Cardiac muscle cell (in vitro differentiated cells and primary cell): ENCODE results near the gene LIPC. TPM values are rescaled to one million over a fixed set of nuclear protein-coding genes. Genes with fewer than 3 reads are reported as not detected.

Source experiments
- DNase-seq, 2 donors: peaks; one replicate each; pipeline versions ENCODE4 v3.0.0 to v3.0.0-alpha.2; 2010 to 2017; ENCODE audit warnings: low read depth in 1 of 2, low spot score in 1 of 2
- H3K27ac ChIP-seq: fragments of 200-600 bp; sonication (generic); 2 replicates; pipeline ENCODE4 v1.5.1; 2016
- H3K27me3 ChIP-seq: fragments of 200-600 bp; sonication (generic); 2 replicates; pipeline ENCODE4 v1.6.0; 2016; ENCODE audit warnings: control low read depth
- H3K36me3 ChIP-seq: fragments of 200-600 bp; sonication (generic); 2 replicates; pipeline ENCODE4 v1.5.1; 2016; ENCODE audit warnings: control low read depth
- H3K4me1 ChIP-seq: fragments of 200-600 bp; sonication (generic); 2 replicates; pipeline ENCODE4 v1.8.1; 2017; ENCODE audit warnings: low read depth, mild to moderate bottlenecking, mixed run types
- H3K4me3 ChIP-seq: fragments of 200-600 bp; sonication (generic); 2 replicates; pipeline ENCODE4 v1.5.1; 2016; ENCODE audit warnings: mild to moderate bottlenecking
- H3K9me3 ChIP-seq: fragments of 200-600 bp; sonication (generic); 2 replicates; pipeline ENCODE4 v1.5.1; 2017; ENCODE audit warnings: low read depth, mild to moderate bottlenecking, control low read depth
- polyA plus RNA-seq: library from polyadenylated mRNA; unstranded; fragments of >200 nt; fragmentation: Nextera tagmentation; extraction: Ambion mirVana; gene quantifications from 2 replicates; pipeline ENCODE4 v1.2.1, GENCODE V29; 2016
- total RNA-seq: library from RNA; depleted of rRNA; stranded (reverse); fragments of >200 nt; gene quantifications from 2 replicates; pipeline ENCODE4 v1.2.3, GENCODE V29; 2016
- TF ChIP-seq, protein P1 (sequence below): IDR thresholded peaks from 2 replicates; pipeline ENCODE4 v1.5.1; 2012; ENCODE audit warnings: low read depth, mild to moderate bottlenecking, low read length

Gene LIPC
- total and polyA plus RNA-seq, 2 experiments from 2014 or later, result not detected

DNA sequence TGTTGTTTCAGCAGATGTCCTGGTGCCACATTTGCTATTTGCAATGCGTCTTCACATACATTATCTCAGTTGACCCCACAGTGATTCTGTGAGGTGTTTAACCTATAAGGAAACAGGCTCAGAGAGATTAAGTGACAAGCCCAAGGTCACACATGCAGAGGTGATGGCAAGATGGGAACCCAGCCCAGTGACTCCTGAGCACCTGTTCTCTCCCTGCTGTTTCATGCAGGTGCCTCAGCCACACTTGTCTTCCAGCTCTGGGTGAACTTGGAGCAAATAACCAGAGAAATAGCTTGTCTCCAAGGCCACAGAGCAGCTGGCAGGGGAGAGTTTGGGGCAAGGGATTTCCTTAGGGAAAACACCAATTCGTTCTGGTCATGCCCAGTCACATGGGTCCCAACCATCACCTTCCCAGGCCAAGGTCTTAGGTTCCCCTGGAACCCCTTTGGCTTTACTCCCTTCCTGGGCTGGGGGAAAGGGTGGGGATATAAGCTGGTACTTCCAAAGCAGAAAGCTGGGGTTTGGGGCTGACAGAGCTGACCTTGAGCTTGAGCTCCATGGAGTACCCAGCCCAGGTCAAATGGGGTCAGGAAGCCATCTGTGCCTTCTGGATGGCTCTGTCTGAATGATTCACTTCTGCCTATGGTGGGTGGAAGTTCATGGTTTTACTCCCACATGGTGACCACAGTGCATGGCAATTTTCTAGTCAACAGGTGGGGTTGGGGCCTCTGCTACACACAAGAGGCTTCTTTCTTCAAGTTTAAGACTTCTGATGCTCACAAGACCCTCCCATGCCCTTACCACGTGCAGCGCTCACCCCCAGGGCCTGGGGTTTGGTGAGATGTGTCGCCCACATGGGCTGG is 22.4 kb downstream of the LIPC start:
- DNase-seq, result no peak
- TF ChIP-seq, protein P1, sequence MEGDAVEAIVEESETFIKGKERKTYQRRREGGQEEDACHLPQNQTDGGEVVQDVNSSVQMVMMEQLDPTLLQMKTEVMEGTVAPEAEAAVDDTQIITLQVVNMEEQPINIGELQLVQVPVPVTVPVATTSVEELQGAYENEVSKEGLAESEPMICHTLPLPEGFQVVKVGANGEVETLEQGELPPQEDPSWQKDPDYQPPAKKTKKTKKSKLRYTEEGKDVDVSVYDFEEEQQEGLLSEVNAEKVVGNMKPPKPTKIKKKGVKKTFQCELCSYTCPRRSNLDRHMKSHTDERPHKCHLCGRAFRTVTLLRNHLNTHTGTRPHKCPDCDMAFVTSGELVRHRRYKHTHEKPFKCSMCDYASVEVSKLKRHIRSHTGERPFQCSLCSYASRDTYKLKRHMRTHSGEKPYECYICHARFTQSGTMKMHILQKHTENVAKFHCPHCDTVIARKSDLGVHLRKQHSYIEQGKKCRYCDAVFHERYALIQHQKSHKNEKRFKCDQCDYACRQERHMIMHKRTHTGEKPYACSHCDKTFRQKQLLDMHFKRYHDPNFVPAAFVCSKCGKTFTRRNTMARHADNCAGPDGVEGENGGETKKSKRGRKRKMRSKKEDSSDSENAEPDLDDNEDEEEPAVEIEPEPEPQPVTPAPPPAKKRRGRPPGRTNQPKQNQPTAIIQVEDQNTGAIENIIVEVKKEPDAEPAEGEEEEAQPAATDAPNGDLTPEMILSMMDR, result no peak
- Histone ChIP-seq H3K27me3 (no peaks in the 10 kb centered on the region), H3K4me3 (no peak overlapping the region), H3K4me1 (peaks cover 5% of the 10 kb centered on the region), H3K9me3 (no peaks in the 10 kb centered on the region), H3K27ac (no peak overlapping the region), H3K36me3 (no peaks in the 10 kb centered on the region)

DNA sequence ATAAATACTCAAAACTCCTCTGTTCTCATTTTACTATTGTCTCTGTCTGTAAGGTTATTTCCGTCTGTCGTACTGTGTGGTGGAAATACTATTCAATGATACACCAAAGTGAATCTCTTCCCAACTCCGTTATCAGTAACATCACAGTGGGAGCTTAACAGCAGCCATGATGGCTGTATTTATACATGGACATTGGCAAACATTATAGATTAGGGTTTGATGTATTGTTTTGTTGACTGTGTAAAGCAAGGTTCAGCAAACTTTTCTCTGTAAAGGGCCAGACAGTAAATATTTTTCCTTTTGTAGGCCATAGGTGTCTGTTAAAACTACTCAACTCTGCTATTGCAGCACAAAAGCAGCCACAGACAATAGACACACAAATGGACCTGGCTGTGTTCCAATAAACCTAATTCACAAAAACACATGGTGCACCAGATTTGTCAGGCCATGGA is 23.2 kb downstream of the LIPC start:
- peaks cover 5% of the 10 kb centered on the region for H3K4me1 ChIP-seq
- peak in 1 of 2 donors; percentile 46 for DNase-seq
- TF ChIP-seq, protein P1, result no peak
- H3K4me3 ChIP-seq, result no peak overlapping the region
- H3K27ac ChIP-seq, result no peak overlapping the region
- no peaks in the 10 kb centered on the region for H3K27me3 ChIP-seq
- H3K36me3 ChIP-seq, result no peaks in the 10 kb centered on the region
- no peaks in the 10 kb centered on the region for H3K9me3 ChIP-seq

DNA sequence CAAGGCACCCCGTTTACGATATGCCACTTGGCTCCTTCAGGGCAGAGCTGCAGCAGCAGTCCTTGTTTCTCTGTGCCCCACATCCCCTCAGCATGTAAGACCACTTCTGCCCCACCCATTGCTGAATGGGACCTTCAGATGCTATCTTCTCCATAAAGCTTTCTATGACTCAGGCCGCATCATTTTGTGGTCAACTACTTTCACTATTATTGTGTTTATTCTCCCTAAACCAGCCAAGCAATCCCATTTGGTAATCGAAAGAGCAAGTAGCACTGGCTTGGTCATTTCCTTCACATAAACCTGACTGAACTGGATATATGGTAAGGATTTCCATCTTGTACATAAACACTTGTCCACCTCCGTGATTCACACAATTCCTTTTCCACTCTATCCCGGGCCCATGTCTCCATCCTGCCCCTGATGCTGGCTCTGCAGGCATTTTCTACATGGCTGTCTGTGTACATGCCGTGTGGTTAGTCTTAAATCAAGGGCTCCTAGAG is 25.7 kb downstream of the LIPC start:
- no peak overlapping the region for H3K4me3 ChIP-seq
- TF ChIP-seq, protein P1, result no peak
- H3K4me1 ChIP-seq, result peaks cover 5% of the 10 kb centered on the region
- H3K27me3 ChIP-seq, result no peaks in the 10 kb centered on the region
- peak in 1 of 2 donors; percentile 50 for DNase-seq
- H3K27ac ChIP-seq, result no peak overlapping the region
- H3K36me3 ChIP-seq, result no peaks in the 10 kb centered on the region
- no peaks in the 10 kb centered on the region for H3K9me3 ChIP-seq

DNA sequence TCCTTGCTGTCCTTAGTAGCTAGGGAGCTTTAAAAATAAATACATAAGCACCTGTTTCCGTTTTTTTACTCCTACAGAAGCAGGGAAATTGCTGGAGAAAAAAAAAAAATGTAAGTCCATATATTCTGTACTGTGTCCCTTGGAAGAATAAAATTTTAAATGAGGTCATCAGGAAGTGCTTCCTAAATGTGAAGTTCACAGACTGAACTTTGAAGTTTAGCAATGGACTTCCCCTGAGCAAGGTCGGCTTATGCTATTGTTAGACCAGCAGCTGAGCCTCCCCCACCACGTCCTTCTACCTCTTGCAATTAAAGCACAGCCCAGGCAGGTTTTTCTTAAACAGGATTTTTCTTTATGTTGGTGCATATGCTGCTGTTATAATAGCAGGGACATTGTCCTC is 26.3 kb downstream of the LIPC start:
- Histone ChIP-seq H3K36me3 (no peaks in the 10 kb centered on the region), H3K9me3 (no peaks in the 10 kb centered on the region), H3K4me1 (peaks cover 5% of the 10 kb centered on the region), H3K27me3 (no peaks in the 10 kb centered on the region), H3K27ac (no peak overlapping the region), H3K4me3 (no peak overlapping the region)
- TF ChIP-seq, protein P1, result no peak
- peak in 1 of 2 donors; percentile 23 for DNase-seq

GRCh38 chr15:58459045-58459444 is 27.3 kb downstream of the LIPC start:
- H3K4me3 ChIP-seq, result no peak overlapping the region
- H3K9me3 ChIP-seq, result no peaks in the 10 kb centered on the region
- no peak for DNase-seq
- H3K36me3 ChIP-seq, result no peaks in the 10 kb centered on the region
- H3K4me1 ChIP-seq, result peaks cover 5% of the 10 kb centered on the region
- TF ChIP-seq, protein P1, result no peak
- no peak overlapping the region for H3K27ac ChIP-seq
- no peaks in the 10 kb centered on the region for H3K27me3 ChIP-seq
